ENCODE data around the gene SSBP4.

The SSBP4 gene

GRCh38 chr19:18443831-18444230 lies 24.6 kb downstream of the SSBP4 start (continued):
- TF ChIP-seq ZNF26 (tag by site-specific recombination; IDR thresholded peaks at IDR 0.05) (no peak), ZNF701 (tag by site-specific recombination; IDR thresholded peaks at IDR 0.05) (no peak), ZFP69B (tag by site-specific recombination; IDR thresholded peaks at IDR 0.05) (no peak), ZNF121 (tag by site-specific recombination; IDR thresholded peaks at IDR 0.05) (no peak), GLI2 (tag by site-specific recombination; IDR thresholded peaks at IDR 0.05; ENCODE audit: borderline replicate concordance, low read depth) (no peak), PRDM6 (tag by site-specific recombination; IDR thresholded peaks at IDR 0.05) (no peak)

GRCh38 chr19:18444513-18444912 lies 25.3 kb downstream of the SSBP4 start:
- H3K4me3 ChIP-seq (ENCODE audit: low read depth, low read length) = no peak overlapping the region
- TF ChIP-seq ZNF274 (IDR thresholded peaks at IDR 0.05; ENCODE audit: low read length) = no peak
- no peak for TF ChIP-seq ZNF274 (tag by site-specific recombination; IDR thresholded peaks at IDR 0.05; ENCODE audit: borderline replicate concordance)
- no peak for TF ChIP-seq BCL11B (tag by site-specific recombination; IDR thresholded peaks at IDR 0.05; ENCODE audit: low read depth)
- TF ChIP-seq ZBTB6 (tag by site-specific recombination; IDR thresholded peaks at IDR 0.05) = no peak
- TF ChIP-seq TCF7L2 (IDR thresholded peaks at IDR 0.05; ENCODE audit: borderline replicate concordance, low read depth, low read length) = no peak
- POLR2A ChIA-PET = interaction anchor here (0.7 kb wide), 1 partner anchor 157 kb away, joined by 3 read pairs; no protein-coding TSS in a partner anchor
- H3K4me1 ChIP-seq (ENCODE audit: control insufficient read depth, insufficient read depth, low read length) = no peaks in the 10 kb centered on the region
- H3K9me3 ChIP-seq (ENCODE audit: control insufficient read depth, insufficient read depth, low read depth, low read length) = no peaks in the 10 kb centered on the region
- peaks cover 0 to 52% of the 10 kb centered on the region in 2 experiments; a peak in 2 of 3 replicates for H3K36me3 ChIP-seq (ENCODE audit: control insufficient read depth in 2 of 2, insufficient read depth in 1 of 2, low read length in 2 of 2)
- CTCF ChIA-PET = interaction anchor here (0.8 to 2.4 kb wide), 2 partner anchors 18 to 29 kb away, joined by 3 to 15 read pairs; no protein-coding TSS in a partner anchor
- H3K27ac ChIP-seq (ENCODE audit: extremely low read depth, low read depth, low read length) = no peak overlapping the region

- no peaks in the 10 kb centered on the region for H3K4me1 ChIP-seq (ENCODE audit: control insufficient read depth, insufficient read depth, low read length)
- H3K9me3 ChIP-seq (ENCODE audit: control insufficient read depth, insufficient read depth, low read depth, low read length) = no peaks in the 10 kb centered on the region
- POLR2A ChIA-PET = interaction anchor here (0.5 to 0.6 kb wide), 2 partner anchors 131 to 164 kb away, joined by 5 read pairs; partner anchors contain the start of gene JUND
- CTCF ChIA-PET = interaction anchor here (0.5 to 7.5 kb wide), 4 partner anchors 11 to 43 kb away, joined by 3 to 85 read pairs (median 4); no protein-coding TSS in a partner anchor
- TF ChIP-seq ZNF10 (tag by site-specific recombination; IDR thresholded peaks at IDR 0.05) (peak; percentile 88), REST (tag by site-specific recombination; IDR thresholded peaks at IDR 0.05) (peak; percentile 84), ZNF558 (tag by site-specific recombination; IDR thresholded peaks at IDR 0.05) (no peak), KLF1 (tag by site-specific recombination; IDR thresholded peaks at IDR 0.05) (peak; percentile 53; the same call in 1 of the 2 replicates), ZNF571 (tag by site-specific recombination; IDR thresholded peaks at IDR 0.05) (no peak)
- no peak overlapping the region for H3K27ac ChIP-seq (ENCODE audit: extremely low read depth, low read depth, low read length)
- peaks cover 0 to 61% of the 10 kb centered on the region in 2 experiments; a peak in 2 of 3 replicates for H3K36me3 ChIP-seq (ENCODE audit: control insufficient read depth in 2 of 2, insufficient read depth in 1 of 2, low read length in 2 of 2)
- no peak overlapping the region for H3K4me3 ChIP-seq (ENCODE audit: low read depth, low read length)
These were observed 26.2 kb downstream of the SSBP4 start for GRCh38 chr19:18445262-18445948.
